SJCRH30 (cell line): ENCODE measurements around the gene AP1S2. TPM values are rescaled to one million over a fixed set of nuclear protein-coding genes. Genes with fewer than 3 reads are reported as not detected.
"Not testable (repeated sequence)": the region's sequence is repeated elsewhere in the genome, so short reads cannot be mapped to it uniquely, and the experiment has no call there.

Experiments used
- DNase-seq, 2 experiments: peaks; one replicate each; pipeline ENCODE4 v3.0.0-alpha.2; 2015 to 2020
- H3K27ac ChIP-seq: fragments of 250-450 bp; sonication (Bioruptor Pico); 2 replicates; pipeline ENCODE4 v1.5.1; 2020; ENCODE audit warnings: mild to moderate bottlenecking, moderate library complexity
- H3K27me3 ChIP-seq: fragments of 250-450 bp; sonication (Bioruptor Pico); 2 replicates; pipeline ENCODE4 v1.5.1; 2020; ENCODE audit warnings: mild to moderate bottlenecking, moderate library complexity
- H3K36me3 ChIP-seq: fragments of 250-450 bp; sonication (Bioruptor Pico); 2 replicates; pipeline ENCODE4 v1.5.1; 2020; ENCODE audit warnings: mild to moderate bottlenecking, moderate library complexity
- H3K4me1 ChIP-seq: fragments of 250-450 bp; sonication (Bioruptor Pico); 2 replicates; pipeline ENCODE4 v1.5.1; 2020; ENCODE audit warnings: mild to moderate bottlenecking, moderate library complexity
- H3K4me3 ChIP-seq: fragments of 250-450 bp; sonication (Bioruptor Pico); 2 replicates; pipeline ENCODE4 v1.5.1; 2020; ENCODE audit warnings: mild to moderate bottlenecking, moderate library complexity
- H3K9me3 ChIP-seq: fragments of 250-450 bp; sonication (Bioruptor Pico); replicated peaks from 2 replicates; pipeline ENCODE4 v1.5.1; 2020; ENCODE audit warnings: mild to moderate bottlenecking, moderate library complexity
- total RNA-seq: library from RNA; depleted of rRNA; stranded (reverse); fragments of >200 nt; shearing (Covaris generic); gene quantifications from 2 replicates; pipeline ENCODE4 v1.2.3, GENCODE V29; 2014

AP1S2 gene
- total RNA-seq, 1 experiment from 2014 or later = 230 TPM

DNA sequence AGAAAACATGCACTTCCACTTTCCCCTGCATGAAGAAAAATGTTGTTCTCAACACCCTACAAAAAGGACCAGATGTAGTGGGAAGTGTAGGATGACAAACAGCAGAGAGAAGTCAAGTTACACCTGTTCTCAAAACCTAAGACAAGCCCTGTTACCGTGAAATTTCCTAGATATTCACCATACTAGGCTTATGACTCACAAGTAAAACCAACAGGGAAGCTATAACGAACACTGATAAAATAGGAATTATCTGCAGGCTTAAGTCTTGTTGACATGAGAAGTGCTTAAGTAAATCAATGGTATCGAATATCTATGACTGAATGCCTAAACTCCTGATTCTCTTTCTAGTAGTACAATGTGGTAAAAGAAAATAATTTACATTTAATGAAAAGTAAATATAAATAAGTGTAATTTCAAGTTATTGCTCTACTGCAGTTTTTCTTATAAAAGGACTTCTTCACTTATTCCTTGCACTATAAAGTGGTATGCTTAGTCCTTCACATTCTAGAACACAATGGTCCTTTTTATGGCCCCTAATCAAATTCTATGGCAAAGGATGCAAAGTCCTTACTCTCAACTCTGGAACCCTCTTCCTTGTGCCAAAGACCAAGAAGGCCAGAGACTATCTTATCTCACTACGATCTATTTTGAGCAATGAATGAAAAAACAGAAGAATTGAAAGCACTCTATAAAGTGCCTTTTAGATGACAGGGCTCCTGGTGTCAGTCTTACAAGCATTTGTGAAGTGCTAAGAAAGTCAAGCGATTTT is 19.6 kb downstream of the AP1S2 start:
- Histone ChIP-seq H3K4me3 (no peak overlapping the region), H3K9me3 (no peaks in the 10 kb centered on the region), H3K36me3 (peaks cover 18% of the 10 kb centered on the region), H3K27me3 (no peaks in the 10 kb centered on the region), H3K4me1 (peaks cover 32% of the 10 kb centered on the region), H3K27ac (peak overlapping the region; percentile 95)
- DNase-seq = peak; percentile 52 to 94

DNA sequence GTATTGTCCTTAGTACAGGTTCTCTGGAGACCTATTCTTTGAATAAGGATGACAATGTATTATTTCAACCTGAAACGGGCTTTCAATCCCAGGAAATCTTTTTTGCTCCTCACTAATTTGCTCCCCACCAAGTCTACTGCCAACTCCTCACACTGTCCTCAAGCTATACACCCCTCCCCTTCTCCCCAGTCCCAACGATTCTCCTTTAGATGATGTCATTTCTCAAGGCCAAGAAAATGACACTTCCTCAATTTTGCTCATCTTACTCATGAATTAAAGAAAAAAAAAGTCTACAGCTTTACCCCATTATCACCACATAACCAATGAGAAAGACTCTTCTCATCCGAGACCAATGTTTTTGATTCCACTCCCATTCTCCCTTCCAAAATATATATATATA is 20.6 kb downstream of the AP1S2 start:
- peaks cover 14% of the 10 kb centered on the region for H3K36me3 ChIP-seq
- H3K27me3 ChIP-seq = no peaks in the 10 kb centered on the region
- no peaks in the 10 kb centered on the region for H3K9me3 ChIP-seq
- DNase-seq = no peak
- H3K4me1 ChIP-seq = peaks cover 32% of the 10 kb centered on the region
- peak overlapping the region; percentile 95 for H3K27ac ChIP-seq
- H3K4me3 ChIP-seq = no peak overlapping the region

DNA sequence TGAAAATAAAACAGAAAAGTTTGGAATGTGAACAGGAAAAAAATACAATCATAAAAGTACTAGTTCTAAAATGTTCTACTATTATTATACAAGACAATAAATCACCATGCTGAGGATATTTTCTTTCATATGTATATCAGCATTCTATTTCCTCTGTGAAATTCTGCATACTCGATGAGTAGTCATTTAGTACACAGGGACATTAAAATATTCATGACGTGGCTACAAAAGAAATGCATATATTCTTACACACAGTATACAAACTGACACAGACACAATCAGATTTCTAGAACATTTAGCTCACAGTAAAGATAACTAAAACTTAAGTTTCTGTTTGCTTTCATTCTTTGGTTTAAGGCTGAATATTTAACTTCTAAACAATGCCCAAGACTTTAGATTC is 23.3 kb downstream of the AP1S2 start:
- H3K9me3 ChIP-seq, H3K4me3 ChIP-seq, H3K27ac ChIP-seq, H3K27me3 ChIP-seq, DNase-seq: not testable (repeated sequence)
- peaks cover 30% of the 10 kb centered on the region for H3K4me1 ChIP-seq
- H3K36me3 ChIP-seq = peaks cover 18% of the 10 kb centered on the region

DNA sequence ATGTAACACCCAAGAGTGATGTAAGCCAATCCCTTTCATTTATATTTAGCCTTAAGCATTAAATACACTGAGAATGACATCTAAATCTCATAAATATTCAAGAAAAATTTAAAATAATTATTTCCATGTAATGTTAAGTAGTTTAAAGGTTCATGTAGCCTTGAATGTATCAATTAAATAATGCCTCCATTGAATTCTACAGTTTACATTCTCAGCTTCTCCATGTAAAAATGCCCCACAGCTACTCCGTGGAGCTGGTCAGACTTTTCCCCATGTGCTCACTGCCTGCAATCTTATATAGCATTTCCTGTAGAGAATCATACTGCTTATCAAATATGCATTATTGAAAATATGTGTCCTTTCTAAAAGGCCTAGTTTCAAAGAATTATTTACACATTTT is 25.4 kb downstream of the AP1S2 start:
- peaks cover 39% of the 10 kb centered on the region for H3K36me3 ChIP-seq
- peaks cover 13% of the 10 kb centered on the region for H3K4me1 ChIP-seq
- DNase-seq = no peak
- H3K27me3 ChIP-seq = no peaks in the 10 kb centered on the region
- H3K9me3 ChIP-seq = no peaks in the 10 kb centered on the region
- H3K27ac ChIP-seq = no peak overlapping the region
- H3K4me3 ChIP-seq = no peak overlapping the region

DNA sequence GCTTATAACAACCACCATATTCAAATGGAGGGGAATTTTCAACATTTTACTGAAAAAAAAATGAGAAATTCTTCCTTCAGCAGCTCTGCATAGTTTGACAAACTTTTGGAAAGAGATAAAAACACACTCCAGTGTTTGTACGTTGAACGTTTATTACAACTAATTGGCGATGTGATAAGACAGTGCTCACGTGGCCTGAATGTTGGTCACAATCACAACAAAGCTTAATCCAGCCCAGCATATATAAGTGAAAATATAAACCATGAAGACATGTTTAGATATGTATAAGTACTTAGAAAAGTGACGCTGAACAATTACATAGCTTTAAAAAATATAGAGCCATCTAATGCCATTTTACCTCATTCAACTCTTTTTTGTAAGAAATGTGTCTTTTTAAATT is 28.7 kb downstream of the AP1S2 start:
- no peaks in the 10 kb centered on the region for H3K9me3 ChIP-seq
- no peaks in the 10 kb centered on the region for H3K27me3 ChIP-seq
- H3K27ac ChIP-seq = no peak overlapping the region
- no peak for DNase-seq
- H3K4me3 ChIP-seq = no peak overlapping the region
- peaks cover 55% of the 10 kb centered on the region for H3K36me3 ChIP-seq
- peaks cover 8% of the 10 kb centered on the region for H3K4me1 ChIP-seq

DNA sequence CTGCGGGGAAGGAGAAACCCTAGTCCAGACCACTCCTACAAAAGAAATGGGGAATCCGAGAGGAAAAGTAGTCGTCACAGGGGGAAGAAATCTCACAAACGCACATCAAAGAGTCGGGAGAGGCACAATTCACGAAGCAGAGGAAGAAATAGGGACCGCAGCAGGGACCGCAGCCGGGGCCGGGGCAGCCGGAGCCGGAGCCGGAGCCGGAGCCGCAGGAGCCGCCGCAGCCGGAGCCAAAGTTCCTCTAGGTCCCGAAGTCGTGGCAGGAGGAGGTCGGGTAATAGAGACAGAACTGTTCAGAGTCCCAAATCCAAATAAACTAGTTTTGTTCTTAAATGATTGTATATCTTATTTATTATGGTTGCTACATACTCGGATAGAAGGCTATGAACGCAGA is 31.7 kb downstream of the AP1S2 start:
- Histone ChIP-seq H3K4me3 (no peak overlapping the region), H3K27ac (no peak overlapping the region), H3K27me3 (no peaks in the 10 kb centered on the region), H3K9me3 (no peaks in the 10 kb centered on the region), H3K4me1 (peaks cover 21% of the 10 kb centered on the region), H3K36me3 (peaks cover 64% of the 10 kb centered on the region)
- no peak for DNase-seq

- H3K4me1 ChIP-seq = peaks cover 35% of the 10 kb centered on the region
- no peaks in the 10 kb centered on the region for H3K9me3 ChIP-seq
- peak; percentile 71 to 86 for DNase-seq
- H3K27me3 ChIP-seq = no peaks in the 10 kb centered on the region
- peaks cover 59% of the 10 kb centered on the region for H3K36me3 ChIP-seq
- peak overlapping the region; percentile 39 for H3K4me3 ChIP-seq
- peak overlapping the region; percentile 99 for H3K27ac ChIP-seq
Measured at GRCh38 chrX:15820106-15821073, 34.2 kb downstream of the AP1S2 start.

DNA sequence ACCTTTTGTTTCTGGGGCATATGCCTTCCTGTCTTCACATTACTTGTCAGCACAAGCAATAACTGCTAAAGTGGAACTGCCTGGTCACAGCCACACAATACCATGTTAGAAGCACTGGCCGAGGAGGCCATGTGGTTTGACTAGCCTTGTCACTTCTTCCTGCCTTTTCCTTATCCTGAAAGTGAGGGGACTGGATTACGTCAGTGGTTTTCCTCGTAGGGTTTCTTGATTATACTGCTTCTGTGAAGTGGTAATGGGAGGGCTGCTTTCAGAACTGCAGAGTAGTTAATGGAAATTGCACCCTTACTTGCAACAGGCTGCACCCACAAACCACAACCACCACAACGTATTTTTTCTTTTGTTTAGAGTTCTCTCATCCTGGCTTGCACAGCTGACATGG is 37.7 kb downstream of the AP1S2 start:
- peaks cover 41% of the 10 kb centered on the region for H3K36me3 ChIP-seq
- peak; percentile 51 to 67 for DNase-seq
- peak overlapping the region; percentile 66 for H3K27ac ChIP-seq

GRCh38 chrX:15816438-15816809 is 38.2 kb downstream of the AP1S2 start:
- Histone ChIP-seq H3K4me3 (no peak overlapping the region), H3K9me3 (no peaks in the 10 kb centered on the region), H3K27ac (peak overlapping the region; percentile 66), H3K36me3 (peaks cover 41% of the 10 kb centered on the region), H3K27me3 (no peaks in the 10 kb centered on the region), H3K4me1 (peaks cover 33% of the 10 kb centered on the region)
- no peak for DNase-seq

More for the DNA sequence above, 37.7 kb downstream of the AP1S2 start:
- Histone ChIP-seq H3K27me3 (no peaks in the 10 kb centered on the region), H3K9me3 (no peaks in the 10 kb centered on the region), H3K4me3 (no peak overlapping the region), H3K4me1 (peaks cover 35% of the 10 kb centered on the region)

- Histone ChIP-seq H3K4me1 (peaks cover 27% of the 10 kb centered on the region), H3K27me3 (no peaks in the 10 kb centered on the region), H3K4me3 (no peak overlapping the region), H3K36me3 (peaks cover 38% of the 10 kb centered on the region), H3K9me3 (no peaks in the 10 kb centered on the region), H3K27ac (no peak overlapping the region)
- DNase-seq = peak; percentile 15 to 47
Measured at GRCh38 chrX:15815779-15816437, 38.7 kb downstream of the AP1S2 start.

DNA sequence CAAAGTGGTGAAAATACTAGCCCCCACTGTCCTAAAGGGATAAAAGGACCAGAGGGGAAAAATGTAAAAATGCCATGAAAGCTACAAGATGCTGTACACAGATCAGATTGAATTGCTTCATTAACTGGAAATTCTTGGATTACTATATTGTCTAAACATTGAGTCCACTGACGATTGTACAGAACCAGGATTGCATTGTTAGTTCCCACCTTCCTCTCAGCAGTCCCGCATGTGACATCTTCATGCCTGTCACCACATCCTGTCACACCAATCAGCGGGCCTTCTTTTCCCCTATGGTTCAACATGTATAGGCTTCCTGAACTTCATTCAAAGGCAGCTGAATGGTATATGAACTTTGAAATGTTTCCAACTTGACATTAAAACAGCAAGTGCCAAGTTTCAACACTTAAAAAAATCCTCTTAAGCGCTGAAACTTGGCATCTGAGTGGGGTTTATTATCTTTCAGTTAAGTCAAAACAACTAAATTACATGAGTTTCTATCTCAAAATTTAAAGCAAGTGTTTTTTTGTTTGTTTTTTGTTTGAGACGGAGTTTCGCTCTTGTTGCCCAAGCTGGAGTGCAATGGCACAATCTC is 39.7 kb downstream of the AP1S2 start:
- H3K9me3 ChIP-seq = no peaks in the 10 kb centered on the region
- H3K27ac ChIP-seq = no peak overlapping the region
- H3K36me3 ChIP-seq = peaks cover 42% of the 10 kb centered on the region
- no peak for DNase-seq
- no peak overlapping the region for H3K4me3 ChIP-seq
- H3K27me3 ChIP-seq = no peaks in the 10 kb centered on the region
- H3K4me1 ChIP-seq = peaks cover 18% of the 10 kb centered on the region

DNA sequence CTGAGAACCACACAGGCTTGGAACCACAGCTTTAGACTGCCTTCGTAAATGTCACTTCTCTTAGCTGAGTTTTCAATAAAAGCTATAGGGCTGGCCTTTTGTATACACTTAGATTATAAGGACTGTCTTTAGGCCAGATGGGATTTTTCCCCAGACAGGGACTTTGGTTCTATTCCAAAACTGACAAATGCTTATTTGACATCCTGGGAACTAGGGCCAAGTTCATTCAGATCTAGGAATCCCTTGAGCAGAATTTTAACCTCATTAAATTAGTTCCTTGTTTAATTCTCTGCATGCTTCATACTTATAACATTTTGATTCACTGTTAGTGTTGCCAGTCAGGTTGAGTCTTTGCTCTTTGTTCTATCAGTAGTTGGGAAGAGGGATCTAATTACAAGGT is 41.2 kb downstream of the AP1S2 start:
- H3K36me3 ChIP-seq = peaks cover 43% of the 10 kb centered on the region
- no peak overlapping the region for H3K4me3 ChIP-seq
- H3K4me1 ChIP-seq = peaks cover 14% of the 10 kb centered on the region
- no peaks in the 10 kb centered on the region for H3K27me3 ChIP-seq
- H3K27ac ChIP-seq = no peak overlapping the region
- no peaks in the 10 kb centered on the region for H3K9me3 ChIP-seq
- no peak for DNase-seq

GRCh38 chrX:15812192-15812938 is 42.2 kb downstream of the AP1S2 start:
- Histone ChIP-seq H3K36me3 (peaks cover 34% of the 10 kb centered on the region), H3K4me1 (peaks cover 13% of the 10 kb centered on the region), H3K9me3 (no peaks in the 10 kb centered on the region), H3K27me3 (no peaks in the 10 kb centered on the region), H3K4me3 (no peak overlapping the region), H3K27ac (no peak overlapping the region)
- no peak for DNase-seq

DNA sequence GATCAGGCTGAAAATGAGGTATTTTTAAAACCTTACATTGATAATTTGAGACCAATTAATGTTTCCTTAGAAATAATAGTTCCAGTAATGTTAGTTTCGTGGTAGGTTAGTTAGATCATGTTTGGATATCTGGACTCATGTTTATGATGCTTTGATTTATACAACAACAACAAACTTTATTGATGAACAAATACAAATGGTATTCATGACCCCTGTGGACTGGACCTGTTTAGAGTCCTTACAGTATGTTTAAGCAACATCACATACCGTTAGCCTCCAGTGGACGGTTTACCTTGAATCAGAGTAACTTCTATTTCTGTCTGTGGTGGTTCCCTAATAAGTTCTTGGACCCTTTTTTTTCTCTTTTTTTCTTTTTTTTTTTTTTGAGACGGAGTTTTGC is 46.4 kb downstream of the AP1S2 start:
- Histone ChIP-seq H3K4me1 (no peaks in the 10 kb centered on the region), H3K9me3 (no peaks in the 10 kb centered on the region), H3K27ac (no peak overlapping the region), H3K27me3 (no peaks in the 10 kb centered on the region), H3K4me3 (no peak overlapping the region), H3K36me3 (peaks cover 20% of the 10 kb centered on the region)
- DNase-seq = no peak
